ENCODE measurements around the gene RETREG2. TPM values are rescaled to one million over a fixed set of nuclear protein-coding genes. Genes with fewer than 3 reads are reported as not detected.

The RETREG2 gene
- total RNA-seq, 1 donor: 76.0 TPM

DNA sequence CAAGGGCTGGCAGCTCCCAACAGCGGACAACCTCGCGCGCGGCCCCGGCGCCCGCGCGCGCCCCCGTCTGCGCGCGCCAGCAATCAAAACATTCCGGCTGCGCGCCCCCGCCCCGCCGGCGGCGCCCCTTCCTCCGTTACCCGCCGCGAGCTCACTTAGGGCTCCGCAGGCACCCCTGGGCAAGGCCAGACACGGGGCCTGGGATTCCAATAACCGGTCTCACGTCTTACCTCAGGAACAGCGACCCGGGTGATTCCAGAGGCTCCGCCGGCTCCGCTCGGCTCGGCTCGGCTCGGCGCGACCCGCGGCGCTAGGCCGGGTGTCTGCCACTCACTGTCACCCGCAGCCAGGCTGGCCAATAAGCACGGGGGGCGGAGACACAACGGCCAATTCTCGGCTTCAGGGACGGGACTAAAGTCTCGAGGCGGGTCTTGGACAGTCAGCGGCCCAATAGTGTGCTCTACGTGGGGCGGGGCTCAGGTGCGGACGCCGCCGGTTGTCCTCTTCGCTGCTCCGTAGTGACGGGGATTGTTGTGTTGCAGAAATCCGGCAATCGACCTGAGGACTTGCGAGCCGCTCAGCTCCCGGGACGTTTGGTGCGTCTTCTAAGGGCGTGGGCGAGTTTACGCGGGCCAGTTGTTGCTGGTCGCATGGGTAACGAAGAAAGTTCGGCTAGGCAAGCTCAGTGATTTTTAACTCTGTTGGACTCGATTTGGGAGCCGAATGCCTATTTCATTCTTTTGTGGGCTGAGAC, 51.4 kb downstream of the RETREG2 start, which contains the start of the genes ANKZF1 and ATG9A:
Gene ANKZF1 (plus strand): TSS at position 502 of the 754 bp plus-strand sequence. CDS start 452 bp downstream, outside the sequence.
Gene ATG9A (minus strand): TSS at position 332 of the 754 bp plus-strand sequence. CDS start 1,612 bp downstream, outside the sequence.
- H3K4me3 ChIP-seq (ENCODE audit: low read depth, low read length): peak within 1 kb of the TSS; percentile 95
- peak; percentile 97 for DNase-seq (ENCODE audit: low read depth)
- TF ChIP-seq, protein P1, sequence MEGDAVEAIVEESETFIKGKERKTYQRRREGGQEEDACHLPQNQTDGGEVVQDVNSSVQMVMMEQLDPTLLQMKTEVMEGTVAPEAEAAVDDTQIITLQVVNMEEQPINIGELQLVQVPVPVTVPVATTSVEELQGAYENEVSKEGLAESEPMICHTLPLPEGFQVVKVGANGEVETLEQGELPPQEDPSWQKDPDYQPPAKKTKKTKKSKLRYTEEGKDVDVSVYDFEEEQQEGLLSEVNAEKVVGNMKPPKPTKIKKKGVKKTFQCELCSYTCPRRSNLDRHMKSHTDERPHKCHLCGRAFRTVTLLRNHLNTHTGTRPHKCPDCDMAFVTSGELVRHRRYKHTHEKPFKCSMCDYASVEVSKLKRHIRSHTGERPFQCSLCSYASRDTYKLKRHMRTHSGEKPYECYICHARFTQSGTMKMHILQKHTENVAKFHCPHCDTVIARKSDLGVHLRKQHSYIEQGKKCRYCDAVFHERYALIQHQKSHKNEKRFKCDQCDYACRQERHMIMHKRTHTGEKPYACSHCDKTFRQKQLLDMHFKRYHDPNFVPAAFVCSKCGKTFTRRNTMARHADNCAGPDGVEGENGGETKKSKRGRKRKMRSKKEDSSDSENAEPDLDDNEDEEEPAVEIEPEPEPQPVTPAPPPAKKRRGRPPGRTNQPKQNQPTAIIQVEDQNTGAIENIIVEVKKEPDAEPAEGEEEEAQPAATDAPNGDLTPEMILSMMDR (IDR thresholded peaks at IDR 0.05; ENCODE audit: insufficient read depth, low read length): no peak

DNA sequence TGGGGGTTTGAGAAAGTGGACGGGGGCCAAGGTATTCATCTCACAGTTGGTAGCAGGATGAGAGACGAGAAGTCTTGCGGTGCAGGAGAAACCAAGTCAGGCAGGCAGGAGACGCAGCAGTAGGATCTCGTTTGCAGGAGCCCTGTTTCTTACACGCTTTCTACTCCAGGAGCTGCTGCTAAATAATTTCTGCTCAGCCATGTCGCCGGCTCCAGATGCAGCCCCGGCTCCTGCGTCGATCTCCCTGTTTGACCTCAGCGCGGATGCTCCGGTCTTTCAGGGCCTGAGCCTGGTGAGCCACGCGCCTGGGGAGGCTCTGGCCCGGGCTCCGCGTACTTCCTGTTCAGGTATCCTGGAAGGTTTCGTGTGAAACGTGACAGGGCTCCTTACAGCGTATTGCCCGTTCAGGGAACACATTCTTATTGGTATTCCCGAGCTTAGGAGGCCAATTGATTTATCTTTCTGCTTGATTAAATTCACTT, 52.0 kb downstream of the RETREG2 start:
- TF ChIP-seq, protein P1 (IDR thresholded peaks at IDR 0.05; ENCODE audit: insufficient read depth, low read length): no peak
- no peak for DNase-seq (ENCODE audit: low read depth)

DNA sequence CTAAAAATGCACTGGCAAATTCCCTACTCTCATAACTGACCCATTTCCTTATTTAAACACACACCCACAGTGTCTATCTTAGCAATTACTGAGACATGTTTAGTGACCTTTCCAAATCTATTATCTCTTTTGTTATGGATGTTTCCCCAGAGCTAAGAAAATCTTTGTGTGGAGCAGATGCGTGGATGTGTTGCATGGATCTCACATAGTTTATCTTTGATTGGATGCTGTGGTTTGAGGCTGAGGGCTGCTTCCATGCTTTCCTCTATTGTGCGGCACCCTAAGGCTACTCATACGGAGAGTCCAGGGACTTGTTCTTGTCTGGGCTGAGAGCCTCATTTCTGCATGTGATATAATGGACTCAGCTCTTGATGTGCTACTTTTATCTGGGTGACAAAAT, 56.3 kb downstream of the RETREG2 start:
- TF ChIP-seq, protein P1 (IDR thresholded peaks at IDR 0.05; ENCODE audit: insufficient read depth, low read length): no peak
- H3K4me3 ChIP-seq (ENCODE audit: low read depth, low read length): no peak overlapping the region
- no peak for DNase-seq (ENCODE audit: low read depth)

More for the DNA sequence above, 52.0 kb downstream of the RETREG2 start:
- H3K4me3 ChIP-seq (ENCODE audit: low read depth, low read length): peak overlapping the region; percentile 95

Other genes starting within 250 kb of the RETREG2 start
- not detected in 2 replicates for gene CDK5R2, start 218.6 kb upstream of the RETREG2 start, total RNA-seq (ENCODE audit: low replicate concordance)
- gene FEV, start 193.1 kb upstream of the RETREG2 start, total RNA-seq (ENCODE audit: low replicate concordance): not detected in 2 replicates
- gene CRYBA2, start 184.9 kb upstream of the RETREG2 start, total RNA-seq (ENCODE audit: low replicate concordance): not detected in 2 replicates
- gene CFAP65, start 136.8 kb upstream of the RETREG2 start, total RNA-seq (ENCODE audit: low replicate concordance): not detected in 2 replicates
- gene IHH, start 117.4 kb upstream of the RETREG2 start, total RNA-seq (ENCODE audit: low replicate concordance): 0.09 TPM in 1 of 2 replicates, not detected in the other
- 18.3 and 23.8 TPM in 2 replicates for gene NHEJ1, start 17.5 kb upstream of the RETREG2 start, total RNA-seq (ENCODE audit: low replicate concordance)
- 1.6 and 3.1 TPM in 2 replicates for gene SLC23A3, start 8.2 kb upstream of the RETREG2 start, total RNA-seq (ENCODE audit: low replicate concordance)
- gene CNPPD1, start 1.4 kb upstream of the RETREG2 start, total RNA-seq (ENCODE audit: low replicate concordance): 25.7 and 41.9 TPM in 2 replicates
- gene ZFAND2B, start 28.5 kb downstream of the RETREG2 start, total RNA-seq (ENCODE audit: low replicate concordance): 27.2 and 39.2 TPM in 2 replicates
- 10.1 and 27.3 TPM in 2 replicates for gene ABCB6, start 40.7 kb downstream of the RETREG2 start, total RNA-seq (ENCODE audit: low replicate concordance)
- gene ATG9A, start 51.4 kb downstream of the RETREG2 start, total RNA-seq (ENCODE audit: low replicate concordance): 45.1 and 56.9 TPM in 2 replicates
- gene ANKZF1, start 51.5 kb downstream of the RETREG2 start, total RNA-seq (ENCODE audit: low replicate concordance): 23.7 and 64.5 TPM in 2 replicates
- 10.5 and 15.9 TPM in 2 replicates for gene GLB1L, start 67.2 kb downstream of the RETREG2 start, total RNA-seq (ENCODE audit: low replicate concordance)
- 16.7 and 40.2 TPM in 2 replicates for gene STK16, start 67.2 kb downstream of the RETREG2 start, total RNA-seq (ENCODE audit: low replicate concordance)
- not detected in 2 replicates for gene TUBA4B, start 75.0 kb downstream of the RETREG2 start, total RNA-seq (ENCODE audit: low replicate concordance)
- gene TUBA4A, start 75.6 kb downstream of the RETREG2 start, total RNA-seq (ENCODE audit: low replicate concordance): 9.7 and 25.6 TPM in 2 replicates
- gene DNAJB2, start 101.1 kb downstream of the RETREG2 start, total RNA-seq (ENCODE audit: low replicate concordance): 28.0 and 41.7 TPM in 2 replicates
- 0.36 and 1.8 TPM in 2 replicates for gene PTPRN, start 131.1 kb downstream of the RETREG2 start, total RNA-seq (ENCODE audit: low replicate concordance)
- not detected in 2 replicates for gene RESP18, start 154.5 kb downstream of the RETREG2 start, total RNA-seq (ENCODE audit: low replicate concordance)
- gene DNPEP, start 209.6 kb downstream of the RETREG2 start, total RNA-seq (ENCODE audit: low replicate concordance): 33.2 and 55.0 TPM in 2 replicates
- gene DES, start 240.1 kb downstream of the RETREG2 start, total RNA-seq (ENCODE audit: low replicate concordance): 3.3 and 4.7 TPM in 2 replicates

Data from fibroblast of the aortic adventitia (primary cell).